T-helper 9 cell (primary cell): ENCODE measurements around the gene RTN1.

Source experiments
- DNase-seq: peaks from one replicate; pipeline ENCODE4 v3.0.0-alpha.2; 2020

Gene RTN1

GRCh38 chr14:59849411-59850130, 21.0 kb downstream of the RTN1 start:
- no peak for DNase-seq

- DNase-seq = no peak
Observed at GRCh38 chr14:59848671-59849070, 21.9 kb downstream of the RTN1 start.

GRCh38 chr14:59847711-59848110, 22.9 kb downstream of the RTN1 start:
- DNase-seq = no peak

- DNase-seq = no peak
Observed at GRCh38 chr14:59846595-59846994, 24.0 kb downstream of the RTN1 start.

GRCh38 chr14:59845245-59845644, 25.3 kb downstream of the RTN1 start:
- no peak for DNase-seq

GRCh38 chr14:59844186-59844812, 26.3 kb downstream of the RTN1 start:
- no peak for DNase-seq

GRCh38 chr14:59836116-59836515, 34.5 kb downstream of the RTN1 start:
- DNase-seq = no peak

GRCh38 chr14:59832653-59833294, 37.8 kb downstream of the RTN1 start:
- DNase-seq = no peak

- no peak for DNase-seq
Observed at GRCh38 chr14:59831121-59831730, 39.4 kb downstream of the RTN1 start.

- DNase-seq = no peak
Observed at GRCh38 chr14:59830338-59830734, 40.2 kb downstream of the RTN1 start.

GRCh38 chr14:59829469-59830337, 40.9 kb downstream of the RTN1 start:
- DNase-seq = no peak

- DNase-seq = no peak
Observed at GRCh38 chr14:59828276-59828675, 42.3 kb downstream of the RTN1 start.

GRCh38 chr14:59827401-59827800, 43.2 kb downstream of the RTN1 start:
- no peak for DNase-seq

GRCh38 chr14:59826150-59826549, 44.4 kb downstream of the RTN1 start:
- DNase-seq = no peak

- DNase-seq = no peak
Observed at GRCh38 chr14:59823179-59823578, 47.4 kb downstream of the RTN1 start.

- DNase-seq = no peak
Observed at GRCh38 chr14:59819446-59820088, 51.0 kb downstream of the RTN1 start.

- DNase-seq = no peak
Observed at GRCh38 chr14:59816941-59817340, 53.6 kb downstream of the RTN1 start.

- no peak for DNase-seq
Observed at GRCh38 chr14:59814988-59815387, 55.6 kb downstream of the RTN1 start.

- no peak for DNase-seq
Observed at GRCh38 chr14:59811815-59812214, 58.8 kb downstream of the RTN1 start.

GRCh38 chr14:59811073-59811472, 59.5 kb downstream of the RTN1 start:
- DNase-seq = no peak

- no peak for DNase-seq
Observed at GRCh38 chr14:59803052-59803540, 67.5 kb downstream of the RTN1 start.

GRCh38 chr14:59788176-59788575, 82.4 kb downstream of the RTN1 start:
- no peak for DNase-seq
